Parathyroid adenoma (tissue), 2 donors: ENCODE data around the gene DAGLA.
"Not testable (repeated sequence)": the region's sequence is repeated elsewhere in the genome, so short reads cannot be mapped to it uniquely, and the experiment has no call there.

ENCODE experiments used
- H2AFZ ChIP-seq: fragments of 300-600 bp; sonication (generic); one replicate; pipeline ENCODE4 v1.7.0; 2017; ENCODE audit warnings: antibody characterized with exemption, mild to moderate bottlenecking
- H3K27ac ChIP-seq: fragments of 300-600 bp; sonication (generic); one replicate; pipeline ENCODE4 v1.7.0; 2017
- H3K27me3 ChIP-seq: fragments of 300-600 bp; sonication (generic); one replicate; pipeline ENCODE4 v1.7.0; 2017; ENCODE audit warnings: low read length; ENCODE audit not compliant: control insufficient read depth, insufficient read depth
- H3K36me3 ChIP-seq: fragments of 300-600 bp; sonication (generic); one replicate; pipeline ENCODE4 v1.7.0; 2017; ENCODE audit warnings: low read length; ENCODE audit not compliant: control insufficient read depth, insufficient read depth
- H3K4me1 ChIP-seq: fragments of 300-600 bp; sonication (generic); one replicate; pipeline ENCODE4 v1.7.0; 2017; ENCODE audit warnings: control low read depth
- H3K4me2 ChIP-seq: fragments of 300-600 bp; sonication (generic); one replicate; pipeline ENCODE4 v1.7.0; 2017; ENCODE audit warnings: low read length
- H3K4me3 ChIP-seq: fragments of 300-600 bp; sonication (generic); one replicate; pipeline ENCODE4 v1.7.0; 2017; ENCODE audit warnings: low read depth, low read length
- H3K79me2 ChIP-seq: fragments of 300-600 bp; sonication (generic); one replicate; pipeline ENCODE4 v1.7.0; 2017; ENCODE audit warnings: control low read depth
- H3K9ac ChIP-seq: fragments of 300-600 bp; sonication (generic); one replicate; pipeline ENCODE4 v1.7.0; 2017; ENCODE audit warnings: mild to moderate bottlenecking
- H3K9me3 ChIP-seq: fragments of 300-600 bp; sonication (generic); one replicate; pipeline ENCODE4 v1.7.0; 2017; ENCODE audit warnings: low read length; ENCODE audit not compliant: control insufficient read depth
- TF ChIP-seq, protein P1 (sequence below): fragments of 300-600 bp; sonication (generic); IDR thresholded peaks from one replicate; pipeline ENCODE4 v1.7.0; 2017; ENCODE audit warnings: antibody characterized with exemption, mild to moderate bottlenecking
- donor health status: primary hyperparathyroidism.

Gene DAGLA

DNA sequence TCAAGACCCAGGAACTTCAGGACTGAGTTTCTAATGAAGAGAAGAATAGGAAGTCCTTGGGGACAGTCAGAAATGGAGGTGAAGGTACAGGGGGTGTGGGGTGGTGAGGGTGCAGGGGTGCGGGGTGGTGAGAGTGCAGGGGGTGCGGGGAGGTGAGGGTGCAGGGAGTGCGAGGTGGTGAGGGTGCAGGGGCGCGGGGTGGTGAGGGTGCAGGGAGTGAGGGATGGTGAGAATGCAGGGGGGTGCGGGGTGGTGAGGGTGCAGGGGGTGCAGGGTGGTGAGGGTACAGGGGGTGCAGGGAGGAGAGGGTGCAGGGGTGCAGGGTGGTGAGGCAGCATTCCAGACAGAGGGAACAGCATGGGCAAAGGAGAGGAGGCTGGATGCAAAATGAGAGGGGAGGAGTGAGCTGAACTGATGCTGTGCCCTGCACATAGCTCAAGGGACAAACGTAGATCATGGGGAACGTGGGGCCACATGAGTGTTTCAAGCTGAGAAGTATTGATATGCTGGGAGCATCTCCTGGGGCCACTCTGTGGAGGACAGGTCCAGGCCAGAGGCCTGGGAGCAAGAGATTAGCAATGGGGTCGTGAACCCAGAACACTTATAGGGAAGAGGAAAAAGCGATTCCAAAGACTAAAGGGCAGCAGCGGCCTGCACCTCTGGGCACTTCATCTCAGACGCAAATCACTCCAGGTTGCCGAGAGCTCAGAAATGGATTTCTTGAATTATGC, 23.7 kb upstream of the DAGLA start:
- H3K27ac ChIP-seq = no peak overlapping the region
- no peaks in the 10 kb centered on the region for H3K9me3 ChIP-seq
- TF ChIP-seq, protein P1, sequence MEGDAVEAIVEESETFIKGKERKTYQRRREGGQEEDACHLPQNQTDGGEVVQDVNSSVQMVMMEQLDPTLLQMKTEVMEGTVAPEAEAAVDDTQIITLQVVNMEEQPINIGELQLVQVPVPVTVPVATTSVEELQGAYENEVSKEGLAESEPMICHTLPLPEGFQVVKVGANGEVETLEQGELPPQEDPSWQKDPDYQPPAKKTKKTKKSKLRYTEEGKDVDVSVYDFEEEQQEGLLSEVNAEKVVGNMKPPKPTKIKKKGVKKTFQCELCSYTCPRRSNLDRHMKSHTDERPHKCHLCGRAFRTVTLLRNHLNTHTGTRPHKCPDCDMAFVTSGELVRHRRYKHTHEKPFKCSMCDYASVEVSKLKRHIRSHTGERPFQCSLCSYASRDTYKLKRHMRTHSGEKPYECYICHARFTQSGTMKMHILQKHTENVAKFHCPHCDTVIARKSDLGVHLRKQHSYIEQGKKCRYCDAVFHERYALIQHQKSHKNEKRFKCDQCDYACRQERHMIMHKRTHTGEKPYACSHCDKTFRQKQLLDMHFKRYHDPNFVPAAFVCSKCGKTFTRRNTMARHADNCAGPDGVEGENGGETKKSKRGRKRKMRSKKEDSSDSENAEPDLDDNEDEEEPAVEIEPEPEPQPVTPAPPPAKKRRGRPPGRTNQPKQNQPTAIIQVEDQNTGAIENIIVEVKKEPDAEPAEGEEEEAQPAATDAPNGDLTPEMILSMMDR = no peak
- H3K27me3 ChIP-seq = no peaks in the 10 kb centered on the region
- no peak overlapping the region for H3K4me2 ChIP-seq
- H3K36me3 ChIP-seq = no peaks in the 10 kb centered on the region
- no peaks in the 10 kb centered on the region for H3K4me1 ChIP-seq
- no peak overlapping the region for H2AFZ ChIP-seq
- no peak overlapping the region for H3K4me3 ChIP-seq
- no peak overlapping the region for H3K9ac ChIP-seq
- H3K79me2 ChIP-seq = no peaks in the 10 kb centered on the region

- Histone ChIP-seq H3K4me1 (no peaks in the 10 kb centered on the region), H3K4me2 (no peak overlapping the region), H3K9ac (no peak overlapping the region), H3K79me2 (no peaks in the 10 kb centered on the region), H3K27me3 (no peaks in the 10 kb centered on the region), H3K27ac (no peak overlapping the region), H2AFZ (no peak overlapping the region), H3K4me3 (no peak overlapping the region), H3K36me3 (no peaks in the 10 kb centered on the region), H3K9me3 (no peaks in the 10 kb centered on the region)
- TF ChIP-seq, protein P1 = no peak
These were observed 22.5 kb upstream of the DAGLA start for GRCh38 chr11:61657566-61658290.

DNA sequence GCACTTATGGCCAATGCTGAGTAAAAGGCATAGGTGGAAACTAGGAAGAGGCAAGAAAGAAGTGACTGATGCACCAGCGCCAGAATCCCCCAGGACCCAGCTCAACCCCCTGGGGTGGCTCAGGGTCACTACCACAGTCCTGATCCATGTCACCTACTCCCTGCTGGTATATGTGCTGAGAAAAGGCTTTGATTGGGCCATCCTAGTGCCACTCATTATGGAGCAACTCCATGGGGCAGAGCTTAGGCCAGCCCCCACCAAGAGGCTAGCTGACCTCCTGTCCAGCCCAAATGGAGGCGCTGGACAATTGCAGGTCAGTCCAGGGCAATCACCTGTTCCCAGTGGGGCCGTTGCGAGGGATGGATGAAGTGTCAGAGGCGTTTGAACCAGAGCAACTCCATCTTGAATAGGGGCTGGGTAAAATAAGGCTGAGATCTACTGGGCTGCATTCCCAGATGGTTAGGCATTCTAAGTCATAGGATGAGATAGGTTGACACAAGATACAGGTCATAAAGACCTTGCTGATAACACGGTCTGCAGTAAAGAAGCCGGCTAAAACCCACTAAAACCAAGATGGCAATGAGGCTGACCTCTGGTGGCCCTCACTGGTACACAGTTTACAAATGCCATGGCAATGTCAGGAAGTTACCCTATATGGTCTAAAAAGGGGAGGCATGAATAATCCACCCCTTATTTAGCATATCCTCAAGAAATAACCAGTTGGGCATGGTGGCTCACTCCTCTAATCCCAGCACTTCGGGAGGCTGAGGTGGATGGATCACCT, 20.6 kb upstream of the DAGLA start:
- no peaks in the 10 kb centered on the region for H3K9me3 ChIP-seq
- no peak overlapping the region for H3K4me2 ChIP-seq
- H3K36me3 ChIP-seq = no peaks in the 10 kb centered on the region
- no peak overlapping the region for H3K9ac ChIP-seq
- H3K4me3 ChIP-seq = no peak overlapping the region
- H3K4me1 ChIP-seq = no peaks in the 10 kb centered on the region
- no peak overlapping the region for H2AFZ ChIP-seq
- no peaks in the 10 kb centered on the region for H3K27me3 ChIP-seq
- TF ChIP-seq, protein P1 = no peak
- H3K27ac ChIP-seq = no peak overlapping the region
- H3K79me2 ChIP-seq = no peaks in the 10 kb centered on the region

DNA sequence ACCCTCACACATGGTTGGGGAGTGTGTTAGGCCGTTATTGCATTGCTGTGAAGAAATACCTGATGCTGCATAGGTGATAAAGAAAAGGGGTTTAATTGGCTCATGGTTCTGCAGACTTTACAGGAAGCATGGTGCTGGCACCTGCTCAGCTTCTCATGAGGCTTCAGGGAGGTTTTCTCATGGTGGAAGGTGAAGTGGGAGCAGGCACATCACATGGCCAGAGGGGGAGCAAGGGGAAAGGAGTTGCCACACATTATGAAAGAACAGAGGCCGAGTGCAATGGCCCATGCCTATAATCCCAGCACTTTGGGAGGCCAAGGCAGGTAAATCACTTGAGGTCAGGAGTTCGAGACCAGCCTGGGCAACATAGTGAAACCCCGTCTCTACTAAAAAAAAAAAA, 19.2 kb upstream of the DAGLA start:
- H3K36me3 ChIP-seq, H2AFZ ChIP-seq, H3K9me3 ChIP-seq, H3K4me2 ChIP-seq, H3K9ac ChIP-seq, H3K4me3 ChIP-seq, H3K27me3 ChIP-seq, H3K4me1 ChIP-seq, H3K79me2 ChIP-seq, H3K27ac ChIP-seq: not testable (repeated sequence)

DNA sequence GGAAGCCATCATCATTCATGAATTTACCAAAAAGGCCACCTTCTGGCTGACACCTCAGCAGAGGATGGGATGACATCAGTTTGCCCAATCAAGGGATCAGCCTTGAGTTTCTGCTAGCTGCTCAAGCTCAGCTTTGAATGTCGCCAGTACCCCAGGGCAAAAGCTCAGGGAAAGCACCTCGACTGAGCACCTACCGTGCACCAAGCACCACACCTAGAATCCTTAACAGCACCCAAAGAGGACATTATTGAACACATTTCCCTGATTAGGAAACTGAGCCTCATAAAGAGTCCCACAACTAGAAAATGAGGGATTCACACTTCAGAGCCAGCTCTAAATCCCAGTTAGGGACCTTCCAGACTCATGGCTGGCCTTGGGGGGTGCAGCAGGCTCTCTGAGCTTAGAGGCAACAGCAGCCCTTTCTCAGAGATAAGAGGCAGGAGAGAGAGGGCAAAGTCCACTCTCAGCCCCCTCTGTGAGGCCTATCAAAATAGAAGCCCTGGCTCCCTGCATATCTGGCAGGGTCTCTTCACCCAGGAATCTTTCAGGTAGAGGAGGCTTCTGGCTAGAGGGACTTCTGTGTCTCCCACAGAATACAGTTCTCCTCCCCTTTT, 13.4 kb upstream of the DAGLA start:
- TF ChIP-seq, protein P1 = no peak
- Histone ChIP-seq H3K4me2 (no peak overlapping the region), H3K27ac (no peak overlapping the region), H3K9ac (no peak overlapping the region), H3K9me3 (no peaks in the 10 kb centered on the region), H3K79me2 (no peaks in the 10 kb centered on the region), H3K4me3 (no peak overlapping the region), H2AFZ (no peak overlapping the region), H3K27me3 (no peaks in the 10 kb centered on the region), H3K4me1 (no peaks in the 10 kb centered on the region), H3K36me3 (no peaks in the 10 kb centered on the region)
